ENCODE results near the gene FAM13B. TPM values are rescaled to one million over a fixed set of nuclear protein-coding genes. Genes with fewer than 3 reads are reported as not detected.

Gene FAM13B
- polyA plus RNA-seq, 1 of the 3 experiments (the other 2 are of a cell fraction) = 13.0 TPM

GRCh38 chr5:137923856-137924255 lies 109.0 kb downstream of the FAM13B start:
- Histone ChIP-seq H3K9me2 (no peaks in the 10 kb centered on the region), H3K36me3 (replicated peaks in 1 of 2; ENCODE audit: control insufficient read depth in 1 of 2, insufficient read depth in 2 of 2, low read length in 1 of 2) (peaks cover 6 to 20% of the 10 kb centered on the region in 2 experiments), H3K9me3 (no peaks in the 10 kb centered on the region), H4K20me1 (ENCODE audit: insufficient read depth) (no peaks in the 10 kb centered on the region), H3K4me1 (ENCODE audit: control insufficient read depth in 1 of 2, insufficient read depth in 2 of 2, low read depth in 1 of 2, low read length in 1 of 2) (no peaks in the 10 kb centered on the region), H3K4me2 (no peak overlapping the region), H3K4me3 (ENCODE audit: low read depth in 2 of 2, low read length in 1 of 2) (no peak overlapping the region), H3K27me3 (ENCODE audit: insufficient read depth) (no peaks in the 10 kb centered on the region), H2AFZ (ENCODE audit: low read depth) (no peak overlapping the region), H3K9ac (no peak overlapping the region), H3F3A (replicated peaks; ENCODE audit: insufficient read depth) (peaks cover 3% of the 10 kb centered on the region), H3K79me2 (ENCODE audit: insufficient read depth) (no peaks in the 10 kb centered on the region), H3K27ac (ENCODE audit: low read depth in 2 of 2, low read length in 1 of 2) (no peak overlapping the region)
- POLR2A ChIA-PET = no interaction called here
- 89% methylated on average over 4 of the region's 4 CpGs for WGBS (ENCODE audit: low lambda C conversion rate)
- DNase-seq = no peak
- CTCF ChIA-PET = no interaction called here
- TF ChIP-seq YY1 (IDR thresholded peaks at IDR 0.05; ENCODE audit: low read depth) (no peak), SMC3 (IDR thresholded peaks at IDR 0.05; ENCODE audit: low read depth, low read length) (no peak), GABPA (IDR thresholded peaks at IDR 0.05; ENCODE audit: low read depth) (no peak), MXI1 (IDR thresholded peaks at IDR 0.05; ENCODE audit: low read depth, low read length) (no peak), ZBTB33 (IDR thresholded peaks at IDR 0.05; ENCODE audit: borderline replicate concordance, low read depth) (no peak), MEF2A (IDR thresholded peaks at IDR 0.05; ENCODE audit: borderline replicate concordance, low read depth) (no peak), CTCF (IDR thresholded peaks at IDR 0.05) (no peak), POLR2AphosphoS5 (IDR thresholded peaks at IDR 0.05; ENCODE audit: low read depth, low read length) (no peak), NFIC (IDR thresholded peaks at IDR 0.05; ENCODE audit: borderline replicate concordance) (no peak), CHD2 (IDR thresholded peaks at IDR 0.05; ENCODE audit: low read length, partially characterized antibody) (no peak), RAD21 (IDR thresholded peaks at IDR 0.05; ENCODE audit: low read length) (no peak), MAX (IDR thresholded peaks at IDR 0.05; ENCODE audit: low read depth) (no peak), TAF1 (IDR thresholded peaks at IDR 0.05; ENCODE audit: borderline replicate concordance, low read depth, low read length) (no peak), TEAD4 (IDR thresholded peaks at IDR 0.05; ENCODE audit: borderline replicate concordance, insufficient read depth) (no peak)

GRCh38 chr5:137921931-137922330 lies 110.9 kb downstream of the FAM13B start:
- H3K36me3 ChIP-seq (replicated peaks in 1 of 2; ENCODE audit: control insufficient read depth in 1 of 2, insufficient read depth in 2 of 2, low read length in 1 of 2) = peaks cover 2 to 10% of the 10 kb centered on the region in 2 experiments
- H3K9me3 ChIP-seq = no peaks in the 10 kb centered on the region; the same call in 1 of the 2 replicates
- no peaks in the 10 kb centered on the region for H3K27me3 ChIP-seq (ENCODE audit: insufficient read depth)
- DNase-seq = no peak
- ChIA-PET POLR2A (no interaction called here), CTCF (interaction anchor here (1.0 to 1.4 kb wide), 2 partner anchors 114 to 147 kb away, joined by 3 read pairs; no protein-coding TSS in a partner anchor)
- H3K79me2 ChIP-seq (ENCODE audit: insufficient read depth) = no peaks in the 10 kb centered on the region
- no peaks in the 10 kb centered on the region for H3K9me2 ChIP-seq
- WGBS (ENCODE audit: low lambda C conversion rate) = 61% methylated on average over 3 of the region's 3 CpGs
- H3K4me1 ChIP-seq (ENCODE audit: control insufficient read depth in 1 of 2, insufficient read depth in 2 of 2, low read depth in 1 of 2, low read length in 1 of 2) = no peaks in the 10 kb centered on the region
- no peak overlapping the region for H3K4me2 ChIP-seq
- no peak overlapping the region for H3K4me3 ChIP-seq (ENCODE audit: low read depth in 2 of 2, low read length in 1 of 2)
- no peak for TF ChIP-seq ZBTB33 (IDR thresholded peaks at IDR 0.05; ENCODE audit: borderline replicate concordance, low read depth)
- no peak for TF ChIP-seq MAX (IDR thresholded peaks at IDR 0.05; ENCODE audit: low read depth)
- TF ChIP-seq TCF12 (IDR thresholded peaks at IDR 0.05) = 0 out of 2 replicates have a peak, but pooled peaks have one; percentile 7
- H3K27ac ChIP-seq (ENCODE audit: low read depth in 2 of 2, low read length in 1 of 2) = no peak overlapping the region
- H3F3A ChIP-seq (replicated peaks; ENCODE audit: insufficient read depth) = peaks cover 3% of the 10 kb centered on the region
- no peak overlapping the region for H2AFZ ChIP-seq (ENCODE audit: low read depth)
- no peaks in the 10 kb centered on the region for H4K20me1 ChIP-seq (ENCODE audit: insufficient read depth)
- no peak overlapping the region for H3K9ac ChIP-seq

Measured in SK-N-SH (cell line).